ENCODE data around the gene GPHN. TPM values are rescaled to one million over a fixed set of nuclear protein-coding genes. Genes with fewer than 3 reads are reported as not detected.

The GPHN gene
- total RNA-seq, 1 experiment from 2014 or later, result 34.9 TPM

GRCh38 chr14:66596241-66596985 is 88.5 kb downstream of the GPHN start:
- peaks cover 8% of the 10 kb centered on the region for H3K4me1 Mint-ChIP-seq (ENCODE audit: low read depth, unreplicated experiment)
- BruUV-seq (replicated peaks), result no TSS peak

GRCh38 chr14:66600416-66600815 is 92.5 kb downstream of the GPHN start:
- TF ChIP-seq CTCF (IDR thresholded peaks at IDR 0.05; ENCODE audit: unreplicated experiment), result no peak
- CTCF ChIA-PET, result interaction anchor here (0.6 to 1.2 kb wide), 2 partner anchors 50 to 199 kb away, joined by 3 to 4 read pairs; no protein-coding TSS in a partner anchor
- intact Hi-C loops (cut with micrococcal nuclease; ENCODE audit: unreplicated experiment), result loop anchor here (5.0 kb wide), 1 partner anchor 93 kb away; the partner anchor contains the start of gene GPHN
- Mint-ChIP-seq H3K27ac (ENCODE audit: unreplicated experiment) (peak overlapping the region; percentile 33), H3K4me3 (ENCODE audit: low read depth, unreplicated experiment) (no peak overlapping the region), H3K36me3 (ENCODE audit: insufficient read depth, unreplicated experiment) (no peaks in the 10 kb centered on the region), H3K9me3 (ENCODE audit: low read depth, unreplicated experiment) (no peaks in the 10 kb centered on the region), H3K27me3 (ENCODE audit: unreplicated experiment) (no peaks in the 10 kb centered on the region), H3K4me1 (ENCODE audit: low read depth, unreplicated experiment) (peaks cover 18% of the 10 kb centered on the region)
- DNase-seq, result no peak
- BruUV-seq (replicated peaks), result no TSS peak

More at GRCh38 chr14:66596241-66596985, 88.5 kb downstream of the GPHN start:
- intact Hi-C loops (cut with micrococcal nuclease; ENCODE audit: unreplicated experiment), result no loop called here
- Mint-ChIP-seq H3K36me3 (ENCODE audit: insufficient read depth, unreplicated experiment) (no peaks in the 10 kb centered on the region), H3K27ac (ENCODE audit: unreplicated experiment) (no peak overlapping the region), H3K4me3 (ENCODE audit: low read depth, unreplicated experiment) (no peak overlapping the region), H3K27me3 (ENCODE audit: unreplicated experiment) (no peaks in the 10 kb centered on the region), H3K9me3 (ENCODE audit: low read depth, unreplicated experiment) (peaks cover 2% of the 10 kb centered on the region)
- CTCF ChIA-PET, result no interaction called here
- no peak for DNase-seq
- TF ChIP-seq CTCF (IDR thresholded peaks at IDR 0.05; ENCODE audit: unreplicated experiment), result no peak

- CTCF ChIA-PET, result interaction anchor here (0.6 kb wide), 1 partner anchor 261 kb away, joined by 7 read pairs; no protein-coding TSS in a partner anchor
- intact Hi-C loops (cut with micrococcal nuclease; ENCODE audit: unreplicated experiment), result loop anchor here (5.0 kb wide), 1 partner anchor 95 kb away; the partner anchor contains the start of gene GPHN
Observed at GRCh38 chr14:66601932-66602578, 94.1 kb downstream of the GPHN start.

GRCh38 chr14:66603945-66604344 is 96.0 kb downstream of the GPHN start:
- Mint-ChIP-seq H3K27ac (ENCODE audit: unreplicated experiment) (no peak overlapping the region), H3K4me1 (ENCODE audit: low read depth, unreplicated experiment) (peaks cover 18% of the 10 kb centered on the region), H3K9me3 (ENCODE audit: low read depth, unreplicated experiment) (no peaks in the 10 kb centered on the region), H3K4me3 (ENCODE audit: low read depth, unreplicated experiment) (no peak overlapping the region), H3K36me3 (ENCODE audit: insufficient read depth, unreplicated experiment) (no peaks in the 10 kb centered on the region), H3K27me3 (ENCODE audit: unreplicated experiment) (no peaks in the 10 kb centered on the region)
- BruUV-seq (replicated peaks), result no TSS peak
- no peak for TF ChIP-seq CTCF (IDR thresholded peaks at IDR 0.05; ENCODE audit: unreplicated experiment)
- CTCF ChIA-PET, result no interaction called here
- intact Hi-C loops (cut with micrococcal nuclease; ENCODE audit: unreplicated experiment), result loop anchor here (5.0 kb wide), 1 partner anchor 97 kb away; the partner anchor contains the start of gene GPHN
- no peak for DNase-seq

More at GRCh38 chr14:66601932-66602578, 94.1 kb downstream of the GPHN start:
- TF ChIP-seq CTCF (IDR thresholded peaks at IDR 0.05; ENCODE audit: unreplicated experiment), result no peak
- peaks cover 18% of the 10 kb centered on the region for H3K4me1 Mint-ChIP-seq (ENCODE audit: low read depth, unreplicated experiment)
- no peak for DNase-seq
- BruUV-seq (replicated peaks), result no TSS peak
- H3K27ac Mint-ChIP-seq (ENCODE audit: unreplicated experiment), result peak overlapping the region; percentile 30
- H3K36me3 Mint-ChIP-seq (ENCODE audit: insufficient read depth, unreplicated experiment), result no peaks in the 10 kb centered on the region
- H3K9me3 Mint-ChIP-seq (ENCODE audit: low read depth, unreplicated experiment), result no peaks in the 10 kb centered on the region
- no peaks in the 10 kb centered on the region for H3K27me3 Mint-ChIP-seq (ENCODE audit: unreplicated experiment)
- no peak overlapping the region for H3K4me3 Mint-ChIP-seq (ENCODE audit: low read depth, unreplicated experiment)

All from Calu3 (cell line).